Lower lobe of right lung (tissue), 2 donors: Measurements from ENCODE around the gene LARP6. TPM values are rescaled to one million over a fixed set of nuclear protein-coding genes. Genes with fewer than 3 reads are reported as not detected.
"Not testable (repeated sequence)": the region's sequence is repeated elsewhere in the genome, so short reads cannot be mapped to it uniquely, and the experiment has no call there.

ENCODE experiments used
- ATAC-seq, 2 donors: fragments of 200-7000 bp; cut with Tn5 transposase; one replicate each; pipeline ENCODE4 v1.9.1; 2020 to 2022; ENCODE audit warnings: mild to moderate bottlenecking in 2 of 2, moderate library complexity in 2 of 2
- DNase-seq: peaks from one replicate; pipeline ENCODE4 v3.0.0-alpha.2; 2020
- H3K27ac ChIP-seq: fragments of 200-600 bp; one replicate; pipeline ENCODE4 v1.8.0; 2022
- H3K27me3 ChIP-seq: fragments of 200-600 bp; one replicate; pipeline ENCODE4 v1.8.0; 2022; ENCODE audit warnings: low read depth
- H3K36me3 ChIP-seq: fragments of 200-600 bp; one replicate; pipeline ENCODE4 v1.8.0; 2022; ENCODE audit warnings: mild to moderate bottlenecking
- H3K4me1 ChIP-seq: fragments of 200-600 bp; one replicate; pipeline ENCODE4 v1.8.0; 2022
- H3K4me3 ChIP-seq: fragments of 200-600 bp; one replicate; pipeline ENCODE4 v1.8.0; 2022; ENCODE audit warnings: mild to moderate bottlenecking
- H3K9me3 ChIP-seq: fragments of 200-600 bp; one replicate; pipeline ENCODE4 v1.8.0; 2022
- CTCF ChIP-seq: fragments of 200-600 bp; IDR thresholded peaks from one replicate; pipeline ENCODE4 v1.8.0; 2022; ENCODE audit warnings: antibody characterized with exemption, mild to moderate bottlenecking
- intact Hi-C: fragments of 100-400 bp; cut with DNase I; formaldehyde crosslinking; loops from one replicate; pipeline ENCODE4 v1.11.0; 2022
- total RNA-seq: library from RNA; stranded (reverse); fragmentation: NEBNext Ultra II Directional; extraction: Animal tissue kit (Norgen Biotek cat#: 25700); gene quantifications from one replicate; pipeline ENCODE4 v1.2.1, GENCODE V29; 2021
- donor health status: DM: no; HTN: yes; CAD: no; lungs with severe emphysema.

The LARP6 gene
- total RNA-seq, 1 donor from 2014 or later = 7.5 TPM

- Histone ChIP-seq H3K36me3 (no peaks in the 10 kb centered on the region), H3K27ac (no peak overlapping the region), H3K9me3 (no peaks in the 10 kb centered on the region), H3K4me1 (no peaks in the 10 kb centered on the region), H3K27me3 (no peaks in the 10 kb centered on the region), H3K4me3 (no peak overlapping the region)
- intact Hi-C loops = no loop called here
- no peak for TF ChIP-seq CTCF
- DNase-seq (no peak), ATAC-seq (no peak)
Observed at GRCh38 chr15:70863450-70864218, 9.7 kb upstream of the LARP6 start.

GRCh38 chr15:70859998-70860397, 6.0 kb upstream of the LARP6 start:
- Histone ChIP-seq H3K27ac (no peak overlapping the region), H3K9me3 (no peaks in the 10 kb centered on the region), H3K27me3 (peaks cover 4% of the 10 kb centered on the region), H3K4me3 (no peak overlapping the region), H3K36me3 (no peaks in the 10 kb centered on the region), H3K4me1 (peaks cover 6% of the 10 kb centered on the region)
- ATAC-seq = no peak
- intact Hi-C loops = no loop called here
- TF ChIP-seq CTCF = no peak
- no peak for DNase-seq

- intact Hi-C loops = no loop called here
- TF ChIP-seq CTCF = no peak
Observed at GRCh38 chr15:70859322-70859908, 5.5 kb upstream of the LARP6 start.

GRCh38 chr15:70858614-70859321, 4.8 kb upstream of the LARP6 start:
- H3K36me3 ChIP-seq, H3K27ac ChIP-seq, intact Hi-C loops, H3K9me3 ChIP-seq, DNase-seq, H3K4me3 ChIP-seq, ATAC-seq: not testable (repeated sequence)
- Histone ChIP-seq H3K4me1 (peaks cover 11% of the 10 kb centered on the region), H3K27me3 (peaks cover 12% of the 10 kb centered on the region)

More at GRCh38 chr15:70859322-70859908, 5.5 kb upstream of the LARP6 start:
- H3K36me3 ChIP-seq = no peaks in the 10 kb centered on the region
- no peaks in the 10 kb centered on the region for H3K9me3 ChIP-seq
- DNase-seq (no peak), ATAC-seq (no peak)
- H3K4me3 ChIP-seq = no peak overlapping the region
- no peak overlapping the region for H3K27ac ChIP-seq
- H3K27me3 ChIP-seq = peaks cover 9% of the 10 kb centered on the region
- peaks cover 9% of the 10 kb centered on the region for H3K4me1 ChIP-seq

- Histone ChIP-seq H3K9me3 (no peaks in the 10 kb centered on the region), H3K27me3 (peaks cover 22% of the 10 kb centered on the region), H3K4me3 (no peak overlapping the region), H3K27ac (peak overlapping the region; percentile 69), H3K36me3 (no peaks in the 10 kb centered on the region), H3K4me1 (peaks cover 18% of the 10 kb centered on the region)
- ATAC-seq = no peak
- intact Hi-C loops = no loop called here
- DNase-seq = no peak
- no peak for TF ChIP-seq CTCF
Observed at GRCh38 chr15:70857562-70858285, 3.8 kb upstream of the LARP6 start.
